ENCODE results near the gene CHMP6. TPM values are rescaled to one million over a fixed set of nuclear protein-coding genes. Genes with fewer than 3 reads are reported as not detected.

The CHMP6 gene
- total RNA-seq, 2 experiments from 2014 or later: 31.3 to 32.9 TPM

DNA sequence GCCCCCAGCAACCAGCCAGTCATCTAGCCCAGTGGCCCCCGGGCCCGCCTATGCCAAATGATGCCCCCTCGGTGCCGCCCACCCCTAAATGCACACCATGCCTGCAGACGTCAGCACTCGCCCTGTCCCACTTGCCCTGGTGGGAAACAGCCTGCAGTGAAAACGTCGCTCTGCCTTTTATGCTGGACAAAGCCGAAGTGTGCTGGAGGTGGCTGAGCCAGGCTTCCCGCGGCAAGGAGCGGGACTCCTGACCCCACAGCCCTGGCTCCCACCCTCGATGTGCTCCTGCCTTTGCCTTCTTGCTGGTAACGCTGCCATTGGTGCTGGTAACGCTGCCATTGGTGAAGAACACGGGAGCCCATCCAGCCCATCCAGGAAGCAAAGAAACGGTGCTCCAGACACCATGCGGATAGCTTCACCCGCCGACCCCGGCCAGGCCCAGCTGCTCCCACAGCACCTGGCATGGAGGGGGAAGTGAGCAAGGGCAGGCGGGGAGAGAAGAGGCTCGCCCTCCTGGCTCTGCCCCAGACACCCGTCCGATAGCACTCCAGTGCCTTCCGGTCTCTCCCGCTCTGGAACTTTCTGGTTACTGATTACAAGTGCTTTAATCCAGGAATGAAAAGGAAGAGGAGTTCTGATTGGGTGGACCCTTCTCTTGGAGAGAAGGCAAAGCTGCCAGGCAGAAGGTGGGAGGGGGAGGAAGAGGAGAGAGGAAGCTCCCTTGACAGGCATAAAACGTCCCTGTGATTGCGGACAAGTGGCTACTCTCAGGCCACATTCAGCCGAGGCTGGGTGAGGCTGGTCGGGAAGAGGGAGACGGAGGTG is 39.3 kb downstream of the CHMP6 start:
- no peaks in the 10 kb centered on the region for H3K36me3 Mint-ChIP-seq (ENCODE audit: low read depth)
- peaks cover 14% of the 10 kb centered on the region for H3K4me1 Mint-ChIP-seq
- ChIA-PET CTCF (no interaction called here), POLR2A (no interaction called here)
- H3K27ac Mint-ChIP-seq: no peak overlapping the region
- no peak overlapping the region for H3K4me3 Mint-ChIP-seq
- peaks cover 26% of the 10 kb centered on the region for H3K27me3 Mint-ChIP-seq
- DNase-seq: no peak
- H3K9me3 Mint-ChIP-seq: peaks cover 9% of the 10 kb centered on the region

DNA sequence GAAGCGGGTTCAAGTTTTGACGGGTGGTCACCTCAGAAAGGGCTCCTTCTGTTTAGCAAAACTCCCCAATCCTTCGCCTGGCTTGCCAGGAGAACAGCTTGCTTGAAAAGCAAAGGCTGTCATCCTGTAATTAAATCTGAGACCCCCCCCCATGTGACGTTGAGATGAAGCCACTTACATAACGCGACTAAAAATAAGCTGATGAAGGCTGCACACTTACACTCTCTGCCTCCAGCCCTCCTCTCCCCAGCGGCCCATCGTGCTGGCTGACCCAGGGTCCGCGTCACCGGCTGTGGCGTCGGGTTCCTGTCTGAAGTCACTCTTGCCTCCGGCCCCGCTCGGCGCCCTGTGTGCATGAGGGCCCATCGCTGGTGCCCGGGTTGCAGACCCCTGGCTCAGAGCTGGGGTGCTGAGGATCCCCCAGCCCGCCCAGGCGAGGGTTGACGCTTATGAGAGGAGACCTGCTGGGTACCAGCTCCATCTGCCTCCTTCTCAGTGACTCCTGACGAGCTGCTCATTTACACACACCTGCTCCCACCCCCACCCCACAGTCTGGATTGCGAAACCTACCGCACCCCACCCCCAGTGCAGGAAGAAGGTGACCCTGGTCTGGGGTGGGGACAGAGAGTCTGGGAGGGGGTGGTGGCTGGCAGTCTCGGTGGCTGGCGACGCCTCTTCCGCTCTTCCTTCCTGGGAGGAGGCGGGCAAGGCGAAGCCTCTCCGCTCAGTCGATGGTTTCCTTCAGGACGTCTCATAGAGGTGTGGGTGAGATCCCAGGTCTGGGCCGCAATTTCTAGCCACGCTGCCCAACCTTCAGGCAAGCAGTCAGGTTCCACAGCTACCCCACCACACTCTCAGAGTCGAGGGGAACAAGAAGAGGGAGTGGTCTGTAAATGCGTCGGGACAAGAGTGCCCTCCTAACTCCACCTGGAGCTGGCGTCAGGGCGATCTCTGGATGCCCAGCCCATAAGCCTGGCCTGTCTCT is 40.2 kb downstream of the CHMP6 start:
- ChIA-PET POLR2A (no interaction called here), CTCF (interaction anchor here (2.5 kb wide), 1 partner anchor 8 kb away, joined by 11 read pairs; no protein-coding TSS in a partner anchor)
- peaks cover 14% of the 10 kb centered on the region for H3K4me1 Mint-ChIP-seq
- no peaks in the 10 kb centered on the region for H3K36me3 Mint-ChIP-seq (ENCODE audit: low read depth)
- DNase-seq: no peak
- H3K27me3 Mint-ChIP-seq: peaks cover 33% of the 10 kb centered on the region
- H3K4me3 Mint-ChIP-seq: no peak overlapping the region
- no peak overlapping the region for H3K27ac Mint-ChIP-seq
- H3K9me3 Mint-ChIP-seq: peaks cover 4% of the 10 kb centered on the region

GRCh38 chr17:81032641-81033480 is 41.2 kb downstream of the CHMP6 start:
- no peaks in the 10 kb centered on the region for H3K9me3 Mint-ChIP-seq
- peaks cover 14% of the 10 kb centered on the region for H3K4me1 Mint-ChIP-seq
- POLR2A ChIA-PET: no interaction called here

DNA sequence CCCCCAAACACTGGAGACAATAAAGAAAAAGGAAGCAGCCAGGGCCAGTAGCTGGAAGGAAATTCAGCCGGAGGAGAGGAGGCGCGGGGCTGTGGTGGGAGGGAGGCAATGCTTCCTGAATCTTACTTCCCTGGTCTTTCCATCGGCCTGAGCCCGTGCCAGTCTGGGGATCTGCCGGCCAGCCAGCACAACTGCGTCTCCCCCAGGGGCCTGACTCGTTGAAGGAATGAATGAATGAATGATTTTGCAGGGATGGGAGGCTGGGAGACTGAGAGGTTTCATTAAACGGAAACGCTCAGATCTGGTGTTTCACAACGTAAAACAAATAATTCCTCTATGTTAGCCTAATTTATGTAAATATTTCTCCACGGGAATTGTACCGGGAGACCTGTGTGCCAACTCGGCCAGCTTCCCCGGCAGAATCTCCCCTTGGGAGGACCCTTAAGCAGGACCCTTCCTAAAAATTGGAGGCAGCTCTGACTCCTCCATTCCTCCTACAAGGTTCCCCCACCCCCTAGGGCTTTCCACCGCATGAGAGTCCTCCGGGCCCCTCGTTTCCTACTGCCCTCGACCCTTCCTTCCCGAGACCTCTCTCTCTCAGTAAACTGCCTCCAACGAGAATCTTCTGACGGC is 42.0 kb downstream of the CHMP6 start:
- Mint-ChIP-seq H3K27ac (peak overlapping the region; percentile 41), H3K4me3 (peak overlapping the region; percentile 58), H3K9me3 (no peaks in the 10 kb centered on the region), H3K36me3 (ENCODE audit: low read depth) (no peaks in the 10 kb centered on the region), H3K27me3 (peaks cover 34% of the 10 kb centered on the region), H3K4me1 (peaks cover 14% of the 10 kb centered on the region)
- no peak for DNase-seq
- POLR2A ChIA-PET: no interaction called here
- CTCF ChIA-PET: interaction anchor here (2.5 kb wide), 1 partner anchor 10 kb away, joined by 11 read pairs; no protein-coding TSS in a partner anchor

More at GRCh38 chr17:81032641-81033480, 41.2 kb downstream of the CHMP6 start:
- Mint-ChIP-seq H3K27ac (no peak overlapping the region), H3K36me3 (ENCODE audit: low read depth) (no peaks in the 10 kb centered on the region), H3K4me3 (peak overlapping the region; percentile 47), H3K27me3 (peaks cover 34% of the 10 kb centered on the region)
- CTCF ChIA-PET: interaction anchor here (2.5 kb wide), 1 partner anchor 9 kb away, joined by 11 read pairs; no protein-coding TSS in a partner anchor
- no peak for DNase-seq

DNA sequence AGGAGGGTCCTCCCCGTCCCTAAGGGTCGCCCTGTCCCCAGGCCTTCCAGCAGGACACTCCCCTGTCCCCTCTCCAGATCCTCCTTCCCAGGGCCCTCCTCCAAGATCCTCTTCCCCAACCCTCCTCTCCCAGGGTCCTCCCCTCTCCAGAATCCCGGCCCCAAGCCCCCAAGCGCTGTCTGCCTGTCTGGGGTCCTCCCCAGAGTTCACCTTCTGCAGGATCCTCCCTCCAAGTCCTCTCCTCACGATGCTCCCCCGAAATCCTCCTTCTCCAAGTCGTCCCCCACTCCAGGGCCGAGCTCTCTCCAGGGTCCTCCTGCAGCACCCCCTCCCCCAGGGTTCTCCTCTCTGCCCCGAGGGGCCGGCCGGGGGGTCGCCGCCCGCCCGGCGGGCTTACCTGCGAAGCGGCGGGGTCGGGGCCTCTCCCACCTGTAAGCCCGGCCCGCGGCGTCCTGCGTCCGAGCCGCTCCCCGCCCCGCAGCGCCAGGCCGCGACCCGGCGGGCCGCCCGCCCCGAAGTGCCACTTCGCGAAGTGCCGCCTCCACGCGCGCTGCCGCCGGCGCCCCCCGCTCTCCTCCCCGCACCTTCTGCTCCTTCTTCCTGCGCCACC is 42.6 kb downstream of the CHMP6 start:
- H3K4me3 Mint-ChIP-seq: peak overlapping the region; percentile 58
- no peaks in the 10 kb centered on the region for H3K36me3 Mint-ChIP-seq (ENCODE audit: low read depth)
- no peak for DNase-seq
- peaks cover 31% of the 10 kb centered on the region for H3K27me3 Mint-ChIP-seq
- ChIA-PET POLR2A (no interaction called here), CTCF (interaction anchor here (2.5 kb wide), 1 partner anchor 11 kb away, joined by 11 read pairs; no protein-coding TSS in a partner anchor)
- no peaks in the 10 kb centered on the region for H3K9me3 Mint-ChIP-seq
- peaks cover 14% of the 10 kb centered on the region for H3K4me1 Mint-ChIP-seq
- H3K27ac Mint-ChIP-seq: peak overlapping the region; percentile 41

DNA sequence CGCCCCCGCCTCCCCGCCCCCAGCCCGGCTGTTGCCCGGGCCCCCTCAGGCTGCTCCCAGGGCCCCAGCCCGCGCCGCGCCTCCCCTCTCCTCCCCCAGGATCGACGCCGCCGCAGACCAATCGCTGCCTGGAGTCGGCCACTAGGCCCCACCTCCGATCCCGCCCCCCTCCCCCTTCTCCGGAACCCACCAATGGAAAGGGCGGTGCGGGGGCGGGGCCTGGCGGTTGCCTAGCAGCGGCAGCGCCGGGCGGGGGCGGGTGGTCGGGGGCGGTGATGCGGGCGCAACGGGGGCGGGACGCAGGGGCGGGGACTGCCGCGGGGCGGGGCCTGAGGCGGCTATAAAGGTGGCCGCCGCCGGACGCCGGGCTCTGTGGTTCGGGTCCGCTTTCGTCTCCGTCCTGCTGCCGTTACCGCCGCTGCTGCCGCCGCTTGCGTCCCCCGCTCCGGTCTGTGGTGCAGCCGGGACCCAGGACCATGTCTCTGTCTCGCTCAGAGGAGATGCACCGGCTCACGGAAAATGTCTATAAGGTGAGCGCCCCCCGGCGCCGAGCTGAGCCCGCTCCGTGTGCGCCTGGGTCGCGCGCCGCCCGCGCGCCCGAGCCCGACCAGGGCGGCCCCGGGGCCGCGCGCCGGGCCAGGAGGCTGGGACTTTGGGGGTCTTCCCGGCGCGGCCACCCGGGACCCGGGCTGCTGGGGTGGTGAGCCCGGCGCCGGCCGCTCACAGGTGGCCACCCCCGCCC is 43.3 kb downstream of the CHMP6 start, which contains the start of gene BAIAP2:
Gene BAIAP2 (plus strand): TSS at position 373 of the 742 bp plus-strand sequence. CDS start 104 bp downstream, at position 477.
- peaks cover 31% of the 10 kb centered on the region for H3K27me3 Mint-ChIP-seq
- no peaks in the 10 kb centered on the region for H3K36me3 Mint-ChIP-seq (ENCODE audit: low read depth)
- ChIA-PET CTCF (interaction anchor here (0.8 kb wide), 1 partner anchor 11 kb away, joined by 3 read pairs; no protein-coding TSS in a partner anchor), POLR2A (no interaction called here)
- peaks cover 14% of the 10 kb centered on the region for H3K4me1 Mint-ChIP-seq
- DNase-seq: peak; percentile 96
- peak within 1 kb of the TSS; percentile 71 for H3K27ac Mint-ChIP-seq
- H3K9me3 Mint-ChIP-seq: no peaks in the 10 kb centered on the region
- peak within 1 kb of the TSS; percentile 82 for H3K4me3 Mint-ChIP-seq

DNA sequence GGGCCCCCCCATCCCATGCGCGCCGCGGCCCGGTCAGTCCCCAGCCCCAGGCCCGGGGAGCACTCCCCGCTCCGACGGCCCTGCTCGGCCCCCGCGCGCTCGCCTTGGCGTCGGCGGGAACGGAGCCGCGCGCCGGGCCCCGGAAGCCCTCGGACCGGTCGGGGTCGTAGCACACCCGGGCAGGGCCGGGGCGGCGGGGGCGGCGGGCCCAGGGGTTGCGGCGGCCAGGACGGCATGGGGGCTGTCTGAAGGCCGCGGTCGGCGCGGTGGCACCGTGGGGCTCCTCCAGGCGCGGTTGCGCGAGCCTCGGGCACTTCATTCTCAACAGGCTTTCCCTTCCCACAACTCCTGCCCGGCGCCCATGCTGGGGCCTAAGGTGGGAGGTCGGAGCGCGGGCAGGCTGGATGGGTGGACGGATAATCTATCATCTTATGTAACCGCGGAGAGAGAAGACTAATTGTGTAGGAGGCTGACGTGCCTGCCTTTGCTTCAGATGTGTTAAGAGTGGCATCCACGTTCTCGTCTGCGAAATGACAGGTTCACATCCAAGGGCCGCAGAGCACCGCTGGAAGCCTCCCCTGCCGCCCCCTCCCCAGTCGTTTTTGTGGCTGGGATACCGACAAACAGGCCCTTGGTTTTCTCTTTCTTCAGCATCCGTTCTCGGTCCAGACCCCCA is 44.0 kb downstream of the CHMP6 start:
- Mint-ChIP-seq H3K9me3 (no peaks in the 10 kb centered on the region), H3K27ac (peak overlapping the region; percentile 57), H3K27me3 (peaks cover 31% of the 10 kb centered on the region), H3K36me3 (ENCODE audit: low read depth) (no peaks in the 10 kb centered on the region), H3K4me3 (peak overlapping the region; percentile 69), H3K4me1 (peaks cover 14% of the 10 kb centered on the region)
- ChIA-PET CTCF (interaction anchor here (0.8 kb wide), 1 partner anchor 10 kb away, joined by 3 read pairs; no protein-coding TSS in a partner anchor), POLR2A (no interaction called here)
- DNase-seq: no peak

DNA sequence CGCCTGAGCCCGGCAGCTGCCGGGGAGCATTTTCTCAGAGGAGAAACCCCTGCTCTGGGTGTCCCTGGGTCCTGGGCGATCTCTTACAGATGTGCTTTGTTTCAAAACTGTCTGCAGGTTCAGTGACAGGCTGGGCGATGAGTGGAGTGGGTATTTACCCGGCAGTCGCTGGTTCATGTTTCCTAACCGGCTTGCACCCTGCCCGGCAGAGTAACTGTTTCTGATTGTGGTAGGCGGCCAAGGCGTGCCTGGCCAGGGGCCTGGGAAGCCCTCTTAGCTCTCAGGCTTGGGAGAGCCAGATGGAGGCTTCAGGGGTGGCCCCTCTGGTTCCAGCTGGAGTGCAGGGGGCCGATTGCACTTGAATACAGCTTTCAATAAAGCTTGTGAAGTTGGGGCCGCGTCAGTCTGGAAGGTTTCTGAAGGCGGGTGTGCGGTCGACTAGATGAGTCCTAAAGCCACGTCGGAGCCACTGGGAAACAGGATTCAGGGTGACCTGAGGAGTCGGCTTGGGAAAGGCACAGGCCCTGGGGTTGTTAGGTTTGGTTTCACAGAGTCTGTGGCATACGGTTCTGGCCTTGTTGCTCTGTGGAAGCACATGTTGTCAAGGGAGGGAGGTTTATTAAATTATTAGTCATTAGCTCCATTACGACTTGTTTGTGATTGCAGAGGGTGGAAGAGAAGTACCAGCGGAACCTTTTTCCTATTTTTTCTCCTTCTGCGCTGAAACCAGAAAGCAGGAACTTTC is 44.7 kb downstream of the CHMP6 start:
- ChIA-PET POLR2A (no interaction called here), CTCF (interaction anchor here (1.0 to 1.7 kb wide), 2 partner anchors 13 to 65 kb away, joined by 3 to 4 read pairs; no protein-coding TSS in a partner anchor)
- no peak overlapping the region for H3K27ac Mint-ChIP-seq
- H3K36me3 Mint-ChIP-seq (ENCODE audit: low read depth): no peaks in the 10 kb centered on the region
- H3K4me1 Mint-ChIP-seq: peaks cover 14% of the 10 kb centered on the region
- no peaks in the 10 kb centered on the region for H3K9me3 Mint-ChIP-seq
- no peak for DNase-seq
- H3K4me3 Mint-ChIP-seq: peak overlapping the region; percentile 69
- H3K27me3 Mint-ChIP-seq: peaks cover 31% of the 10 kb centered on the region

- no peak for DNase-seq
- POLR2A ChIA-PET: no interaction called here
- peaks cover 31% of the 10 kb centered on the region for H3K27me3 Mint-ChIP-seq
- no peak overlapping the region for H3K4me3 Mint-ChIP-seq
- H3K9me3 Mint-ChIP-seq: no peaks in the 10 kb centered on the region
- H3K36me3 Mint-ChIP-seq (ENCODE audit: low read depth): no peaks in the 10 kb centered on the region
- H3K27ac Mint-ChIP-seq: no peak overlapping the region
- CTCF ChIA-PET: interaction anchor here (0.7 to 1.7 kb wide), 3 partner anchors 14 to 64 kb away, joined by 3 to 4 read pairs (median 3); no protein-coding TSS in a partner anchor
- peaks cover 14% of the 10 kb centered on the region for H3K4me1 Mint-ChIP-seq
Measured at GRCh38 chr17:81037026-81037797, 45.6 kb downstream of the CHMP6 start.
